Activated T-cell treated with anti-CD3 and anti-CD28 coated beads for 4 hours (primary cell): Measurements from ENCODE around the gene DACH1.
"Not testable (repeated sequence)": the region's sequence is repeated elsewhere in the genome, so short reads cannot be mapped to it uniquely, and the experiment has no call there.

ENCODE experiments used
- DNase-seq: peaks from one replicate; pipeline ENCODE4 v3.0.0-alpha.2; 2020

DACH1 gene

GRCh38 chr13:71865874-71866334, 1.1 kb downstream of the DACH1 start:
- no peak for DNase-seq

- DNase-seq: no peak
Observed at GRCh38 chr13:71864986-71865873, 1.8 kb downstream of the DACH1 start.

GRCh38 chr13:71864094-71864985, 2.7 kb downstream of the DACH1 start:
- DNase-seq: no peak

- no peak for DNase-seq
Observed at GRCh38 chr13:71863254-71863865, 3.6 kb downstream of the DACH1 start.

- DNase-seq: no peak
Observed at GRCh38 chr13:71862459-71862943, 4.5 kb downstream of the DACH1 start.

- DNase-seq: no peak
Observed at GRCh38 chr13:71861769-71862458, 5.1 kb downstream of the DACH1 start.

- no peak for DNase-seq
Observed at GRCh38 chr13:71860547-71861138, 6.4 kb downstream of the DACH1 start.

- no peak for DNase-seq
Observed at GRCh38 chr13:71858647-71859046, 8.4 kb downstream of the DACH1 start.

- no peak for DNase-seq
Observed at GRCh38 chr13:71856548-71857043, 10.4 kb downstream of the DACH1 start.

GRCh38 chr13:71854401-71854800, 12.6 kb downstream of the DACH1 start:
- no peak for DNase-seq

GRCh38 chr13:71853725-71854124, 13.3 kb downstream of the DACH1 start:
- DNase-seq: no peak

- DNase-seq: no peak
Observed at GRCh38 chr13:71852736-71853135, 14.3 kb downstream of the DACH1 start.

- DNase-seq: no peak
Observed at GRCh38 chr13:71851498-71852409, 15.2 kb downstream of the DACH1 start.

- DNase-seq: no peak
Observed at GRCh38 chr13:71842003-71842402, 25.0 kb downstream of the DACH1 start.

- no peak for DNase-seq
Observed at GRCh38 chr13:71838842-71839241, 28.2 kb downstream of the DACH1 start.

GRCh38 chr13:71837582-71837981, 29.4 kb downstream of the DACH1 start:
- not testable (repeated sequence) for DNase-seq

- DNase-seq: no peak
Observed at GRCh38 chr13:71831716-71832115, 35.3 kb downstream of the DACH1 start.

GRCh38 chr13:71830736-71831135, 36.3 kb downstream of the DACH1 start:
- DNase-seq: no peak

GRCh38 chr13:71830323-71830722, 36.7 kb downstream of the DACH1 start:
- no peak for DNase-seq

GRCh38 chr13:71829547-71829946, 37.5 kb downstream of the DACH1 start:
- DNase-seq: no peak

GRCh38 chr13:71828564-71828963, 38.4 kb downstream of the DACH1 start:
- DNase-seq: no peak
